Umbilical cord (tissue), 2 donors: ENCODE data around the gene P4HB. TPM values are rescaled to one million over a fixed set of nuclear protein-coding genes. Genes with fewer than 3 reads are reported as not detected.

ENCODE experiments used
- DNase-seq: peaks from one replicate; pipeline ENCODE4 v3.0.0-alpha.2; 2015; ENCODE audit warnings: low spot score
- total RNA-seq: library from RNA; depleted of rRNA; stranded (reverse); fragments of >200 nt; gene quantifications from one replicate; pipeline ENCODE4 v1.2.3, GENCODE V29; 2014; ENCODE audit warnings: low replicate concordance; ENCODE audit not compliant: insufficient read depth

Gene P4HB
- total RNA-seq, 1 donor from 2014 or later, result 844 TPM

- no peak for DNase-seq
Observed at GRCh38 chr17:81811705-81812570, 48.4 kb downstream of the P4HB start.

- no peak for DNase-seq
Observed at GRCh38 chr17:81810892-81811704, 49.2 kb downstream of the P4HB start.

GRCh38 chr17:81810476-81810875 is 49.9 kb downstream of the P4HB start:
- DNase-seq, result no peak

GRCh38 chr17:81809556-81809998 is 50.8 kb downstream of the P4HB start:
- no peak for DNase-seq

GRCh38 chr17:81808778-81809555 is 51.4 kb downstream of the P4HB start:
- DNase-seq, result no peak

- no peak for DNase-seq
Observed at GRCh38 chr17:81807839-81808238, 52.5 kb downstream of the P4HB start.

- no peak for DNase-seq
Observed at GRCh38 chr17:81807210-81807719, 53.1 kb downstream of the P4HB start.

GRCh38 chr17:81806461-81807209 is 53.7 kb downstream of the P4HB start:
- no peak for DNase-seq

- DNase-seq, result no peak
Observed at GRCh38 chr17:81805707-81806460, 54.5 kb downstream of the P4HB start.

- DNase-seq, result no peak
Observed at GRCh38 chr17:81804559-81805399, 55.6 kb downstream of the P4HB start.

GRCh38 chr17:81803728-81804558 is 56.4 kb downstream of the P4HB start, which contains the start of gene GCGR:
TSS of gene GCGR (plus strand) at chr17:81804150. CDS start at chr17:81809019, 4,869 bp downstream.
- DNase-seq, result no peak

- no peak for DNase-seq
Observed at GRCh38 chr17:81802856-81803643, 57.3 kb downstream of the P4HB start.

- no peak for DNase-seq
Observed at GRCh38 chr17:81802048-81802758, 58.1 kb downstream of the P4HB start.

GRCh38 chr17:81801327-81801726 is 59.0 kb downstream of the P4HB start:
- DNase-seq, result no peak

- no peak for DNase-seq
Observed at GRCh38 chr17:81794509-81794908, 65.8 kb downstream of the P4HB start.

GRCh38 chr17:81794074-81794476 is 66.3 kb downstream of the P4HB start:
- DNase-seq, result no peak
